A673 (cell line): ENCODE measurements around the gene SNX11. TPM values are rescaled to one million over a fixed set of nuclear protein-coding genes. Genes with fewer than 3 reads are reported as not detected.

Experiments used
- BruUV-seq: library from RNA; stranded (reverse); fragments of 400-500 nt; replicated peaks from 2 replicates; lab custom pipeline; 2021; lab: Mats Ljungman, UMichigan
- CTCF ChIA-PET: fragments of 300-600 bp; sonication (Branson Sonifier 250); formaldehyde crosslinking; loops from one replicate; lab custom pipeline; 2022; ENCODE audit warnings: antibody characterized with exemption; lab: Charles Lee
- POLR2A ChIA-PET: fragments of 300-600 bp; sonication (Branson Sonifier 250); formaldehyde crosslinking; loops from one replicate; lab custom pipeline; 2022; ENCODE audit warnings: antibody characterized with exemption; ENCODE audit not compliant: low non-redundant PET; lab: Charles Lee
- DNase-seq: peaks from one replicate; pipeline ENCODE4 v3.0.0-alpha.2; 2015; ENCODE audit warnings: low spot score
- H3K27ac ChIP-seq: fragments of 200-600 bp; sonication (generic); 2 replicates; pipeline ENCODE4 v1.5.1; 2016; ENCODE audit warnings: mixed run types, low read depth, mild to moderate bottlenecking, mixed read lengths, antibody characterized with exemption, low read length; ENCODE audit not compliant: poor library complexity, severe bottlenecking
- H3K27me3 ChIP-seq: fragments of 200-600 bp; sonication (generic); replicated peaks from 2 replicates; pipeline ENCODE4 v1.6.1; 2017; ENCODE audit warnings: mixed run types, low read depth, mild to moderate bottlenecking, mixed read lengths, antibody characterized with exemption, low read length; ENCODE audit not compliant: insufficient read depth, poor library complexity
- H3K36me3 ChIP-seq: fragments of 200-600 bp; sonication (generic); 2 replicates; pipeline ENCODE4 v1.6.1; 2016; ENCODE audit warnings: mixed run types, mild to moderate bottlenecking, mixed read lengths, antibody characterized with exemption, low read length; ENCODE audit not compliant: insufficient read depth, poor library complexity, severe bottlenecking
- H3K4me1 ChIP-seq: fragments of 200-600 bp; sonication (generic); 2 replicates; pipeline ENCODE4 v1.6.1; 2017; ENCODE audit warnings: mixed run types, mild to moderate bottlenecking, mixed read lengths, antibody characterized with exemption, low read length; ENCODE audit not compliant: insufficient read depth, poor library complexity, severe bottlenecking
- H3K4me3 ChIP-seq: fragments of 200-600 bp; sonication (generic); 2 replicates; pipeline ENCODE4 v1.5.1; 2016; ENCODE audit warnings: low read depth, mixed run types, mild to moderate bottlenecking, mixed read lengths, low read length; ENCODE audit not compliant: poor library complexity, severe bottlenecking
- H3K9me3 ChIP-seq: fragments of 200-600 bp; sonication (generic); 2 replicates; pipeline ENCODE4 v1.6.1; 2016; ENCODE audit warnings: mixed run types, low read depth, mild to moderate bottlenecking, mixed read lengths, antibody characterized with exemption, low read length; ENCODE audit not compliant: poor library complexity, severe bottlenecking
- CTCF ChIP-seq: fragments of 300-800, 200-600 bp; sonication (generic); conservative IDR thresholded peaks from 2 replicates; pipeline ENCODE4 v1.5.1; 2017; ENCODE audit warnings: low read depth, mild to moderate bottlenecking, antibody characterized with exemption, low read length, moderate library complexity, mixed read lengths
- EZH2 ChIP-seq: fragments of 200-600 bp; sonication (generic); IDR thresholded peaks from 2 replicates; pipeline ENCODE4 v1.6.1; 2017; ENCODE audit warnings: borderline replicate concordance, low read depth, mild to moderate bottlenecking, mixed read lengths, antibody characterized with exemption, low read length; ENCODE audit not compliant: poor library complexity, severe bottlenecking
- intact Hi-C: fragments of 100-400 bp; cut with micrococcal nuclease; formaldehyde crosslinking; loops from one replicate; pipeline ENCODE4 v1.10.0; 2022; ENCODE audit not compliant: unreplicated experiment
- total RNA-seq: library from RNA; stranded (reverse); gene quantifications from 2 replicates; pipeline ENCODE4 v1.2.3, GENCODE V29; 2021

SNX11 gene
- total RNA-seq, 1 experiment from 2014 or later, result 25.1 TPM

- no peaks in the 10 kb centered on the region for H3K36me3 ChIP-seq
- H3K27me3 ChIP-seq, result no peaks in the 10 kb centered on the region
- ChIA-PET POLR2A (no interaction called here), CTCF (no interaction called here)
- H3K9me3 ChIP-seq, result no peaks in the 10 kb centered on the region
- no TSS peak for BruUV-seq
- peaks cover 21% of the 10 kb centered on the region for H3K4me1 ChIP-seq
- TF ChIP-seq EZH2 (no peak), CTCF (no peak)
- intact Hi-C loops, result loop anchor here (10.0 kb wide), 2 partner anchors 179 to 219 kb away; no protein-coding TSS in a partner anchor
- no peak overlapping the region for H3K4me3 ChIP-seq
- no peak for DNase-seq
- no peak overlapping the region for H3K27ac ChIP-seq
Measured at GRCh38 chr17:48155889-48156611, 48.5 kb downstream of the SNX11 start.

GRCh38 chr17:48159232-48159631, 51.7 kb downstream of the SNX11 start:
- Histone ChIP-seq H3K36me3 (no peaks in the 10 kb centered on the region), H3K27me3 (no peaks in the 10 kb centered on the region), H3K27ac (no peak overlapping the region), H3K4me3 (no peak overlapping the region), H3K4me1 (peaks cover 20% of the 10 kb centered on the region), H3K9me3 (no peaks in the 10 kb centered on the region)
- POLR2A ChIA-PET, result no interaction called here
- DNase-seq, result no peak
- intact Hi-C loops, result loop anchor here (10.0 kb wide), 2 partner anchors 176 to 216 kb away; no protein-coding TSS in a partner anchor
- no peak for TF ChIP-seq CTCF
- no peak for TF ChIP-seq EZH2
- BruUV-seq, result no TSS peak
- CTCF ChIA-PET, result interaction anchor here (0.7 kb wide), 1 partner anchor 8 kb away, joined by 3 read pairs; no protein-coding TSS in a partner anchor

GRCh38 chr17:48160177-48161081, 52.9 kb downstream of the SNX11 start:
- ChIA-PET CTCF (no interaction called here), POLR2A (no interaction called here)
- TF ChIP-seq EZH2, result no peak
- no peak for TF ChIP-seq CTCF
- DNase-seq, result no peak
- H3K27me3 ChIP-seq, result no peaks in the 10 kb centered on the region
- H3K9me3 ChIP-seq, result no peaks in the 10 kb centered on the region
- H3K4me1 ChIP-seq, result peaks cover 20% of the 10 kb centered on the region
- intact Hi-C loops, result no loop called here
- no TSS peak for BruUV-seq
- H3K27ac ChIP-seq, result no peak overlapping the region
- no peak overlapping the region for H3K4me3 ChIP-seq
- no peaks in the 10 kb centered on the region for H3K36me3 ChIP-seq
